GM19468 (cell line): Measurements from ENCODE around the gene RNF125.
A peak's percentile ranks its signal among the peaks of the same experiment; 100 is the strongest.
"Not testable (repeated sequence)": the region's sequence is repeated elsewhere in the genome, so short reads cannot be mapped to it uniquely, and the experiment has no call there.

Source experiments
- ATAC-seq: cut with Tn5 transposase; IDR thresholded peaks from one replicate; pipeline ENCODE4 v1.9.1; 2021; ENCODE audit warnings: mild to moderate bottlenecking, moderate library complexity, moderate number of reproducible peaks; ENCODE audit not compliant: unreplicated experiment; ENCODE audit errors: extremely low read depth

The RNF125 gene

DNA sequence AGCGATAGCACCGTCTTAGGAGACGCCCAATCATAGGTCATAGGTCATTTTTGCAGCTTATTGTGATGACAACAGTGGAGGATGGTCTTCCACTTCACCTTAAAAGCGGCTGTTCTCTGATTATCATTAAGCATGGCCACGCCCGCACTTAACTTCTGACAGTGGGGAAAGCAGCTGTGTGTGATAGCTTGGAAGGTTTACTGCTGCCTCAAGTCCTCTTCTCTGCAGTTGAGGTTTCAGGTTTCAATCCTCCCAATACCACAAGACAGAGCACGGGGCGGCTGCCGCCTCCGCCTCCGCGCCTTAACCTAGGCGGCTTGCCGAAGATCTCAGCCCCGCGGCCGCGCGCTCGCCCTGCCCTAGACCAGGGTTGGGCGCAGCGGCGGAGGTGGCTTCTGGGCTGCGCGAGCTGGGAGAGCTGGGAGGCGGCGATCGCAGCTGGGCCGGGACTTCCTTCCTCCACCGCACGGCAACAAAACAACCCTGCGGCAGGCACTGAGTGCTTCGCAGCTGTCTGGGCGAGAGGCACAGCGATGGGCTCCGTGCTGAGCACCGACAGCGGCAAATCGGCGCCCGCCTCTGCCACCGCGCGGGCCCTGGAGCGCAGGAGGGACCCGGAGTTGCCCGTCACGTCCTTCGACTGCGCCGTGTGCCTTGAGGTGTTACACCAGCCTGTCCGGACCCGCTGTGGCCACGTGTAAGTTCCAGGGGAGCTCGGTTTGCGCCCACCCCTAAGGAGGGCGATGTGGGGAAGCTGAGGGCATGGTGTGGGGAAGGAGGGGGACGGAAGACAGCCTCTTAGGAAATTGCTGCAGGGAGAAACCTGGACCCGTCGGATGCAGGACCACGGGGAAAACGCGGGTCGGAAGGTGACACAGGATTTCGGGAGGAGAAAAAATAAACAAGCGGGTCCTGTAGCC is at the start of gene RNF125:
TSS of gene RNF125 (plus strand) at position 495 of the 920 bp plus-strand sequence. CDS start at position 534, 39 bp downstream.
- ATAC-seq = peak; percentile 84

DNA sequence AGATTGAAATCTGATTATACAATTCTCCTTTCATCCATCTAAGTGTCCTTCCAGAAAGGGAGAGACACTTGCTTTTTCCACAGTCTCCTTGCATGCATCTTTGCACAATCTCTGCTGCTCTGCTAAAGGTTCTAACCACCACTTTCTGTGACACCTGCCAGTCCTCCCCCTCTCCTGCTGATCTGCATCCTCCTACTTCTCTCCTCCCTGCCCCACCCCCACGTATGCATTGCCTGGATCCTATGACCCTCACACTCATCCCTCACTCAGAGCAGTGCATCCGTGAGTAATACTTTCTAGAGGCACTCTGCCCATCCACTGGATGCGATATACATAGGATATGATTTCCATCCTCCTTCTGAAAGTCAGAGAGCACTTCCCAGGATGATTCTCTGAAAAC is 48.0 kb upstream of the RNF125 start:
- no peak for ATAC-seq

DNA sequence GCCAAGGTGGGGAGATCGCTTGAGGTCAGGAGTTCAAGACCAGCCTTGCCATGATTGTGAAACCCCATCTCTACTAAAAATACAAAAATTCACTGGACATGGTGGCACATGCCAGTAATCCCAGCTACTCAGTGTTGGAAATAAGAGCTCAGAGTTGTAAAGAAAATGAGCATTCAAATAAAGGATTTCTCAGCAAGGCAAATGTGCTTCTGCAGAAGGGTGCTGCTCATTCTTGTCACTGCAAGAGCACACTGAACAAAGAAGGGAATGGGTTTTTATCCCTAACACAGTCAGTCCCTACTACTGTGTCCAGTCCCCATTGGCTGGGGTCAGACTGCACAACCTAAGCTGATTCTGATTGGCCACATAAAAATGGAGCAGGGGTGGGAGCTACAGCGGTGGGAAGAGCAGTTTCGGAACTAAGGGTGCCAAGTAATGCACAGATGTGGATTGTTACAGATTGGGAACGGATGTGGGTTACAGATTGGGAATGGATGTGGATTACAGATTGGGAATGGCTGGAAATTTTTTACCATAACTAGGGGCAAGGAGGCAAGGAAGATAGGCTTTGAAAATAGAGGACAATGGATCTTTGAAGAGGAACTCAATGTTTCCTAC is 44.6 kb upstream of the RNF125 start:
- no peak for ATAC-seq

DNA sequence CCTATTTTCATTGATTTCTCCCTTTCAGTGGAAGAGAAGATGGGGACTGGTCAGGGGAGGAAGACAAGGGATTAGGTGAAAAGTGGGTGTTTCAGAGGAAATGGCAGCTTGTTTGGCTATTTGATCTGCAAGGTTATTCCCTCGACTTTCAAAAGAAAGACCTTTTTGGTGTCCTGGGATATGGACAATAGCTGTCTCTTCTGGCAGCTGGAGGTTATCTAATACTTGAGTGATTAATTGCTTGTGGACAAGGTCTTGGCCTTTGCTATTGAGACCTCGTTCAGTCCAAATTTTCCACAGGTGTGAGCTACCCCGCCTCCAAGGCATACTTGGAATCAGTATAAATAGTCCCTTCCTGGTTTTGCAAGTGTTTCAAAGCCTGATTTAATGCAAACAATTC is 42.4 kb upstream of the RNF125 start:
- no peak for ATAC-seq

DNA sequence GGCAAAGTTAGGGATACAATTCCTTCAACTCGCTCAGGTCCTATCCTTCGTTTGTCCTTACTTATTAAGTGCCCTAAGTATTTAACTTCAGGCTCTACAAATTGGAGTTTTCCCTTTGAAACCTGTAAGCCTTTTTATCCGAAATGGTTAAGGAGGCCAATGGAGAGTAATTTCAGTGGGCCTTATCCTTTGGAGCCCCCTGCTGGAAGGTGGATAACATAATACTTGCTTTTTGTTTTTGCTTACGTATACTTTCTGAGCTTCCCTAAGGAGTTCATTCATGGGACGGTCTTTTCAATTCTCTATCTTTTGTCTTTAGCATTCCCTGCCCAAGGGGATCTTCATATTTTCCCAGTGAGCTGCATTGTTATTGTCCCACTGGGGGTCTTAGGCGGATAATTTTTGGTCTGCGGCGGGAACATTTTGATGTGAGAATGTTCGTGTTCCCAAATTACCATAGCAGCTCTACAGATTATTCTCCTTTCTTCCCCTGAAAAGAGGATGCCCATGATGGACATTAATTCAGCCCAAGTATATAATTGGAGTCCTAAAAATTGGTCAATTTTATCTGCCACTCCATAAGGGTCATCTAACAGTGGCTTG is 41.3 kb upstream of the RNF125 start:
- ATAC-seq = no peak

DNA sequence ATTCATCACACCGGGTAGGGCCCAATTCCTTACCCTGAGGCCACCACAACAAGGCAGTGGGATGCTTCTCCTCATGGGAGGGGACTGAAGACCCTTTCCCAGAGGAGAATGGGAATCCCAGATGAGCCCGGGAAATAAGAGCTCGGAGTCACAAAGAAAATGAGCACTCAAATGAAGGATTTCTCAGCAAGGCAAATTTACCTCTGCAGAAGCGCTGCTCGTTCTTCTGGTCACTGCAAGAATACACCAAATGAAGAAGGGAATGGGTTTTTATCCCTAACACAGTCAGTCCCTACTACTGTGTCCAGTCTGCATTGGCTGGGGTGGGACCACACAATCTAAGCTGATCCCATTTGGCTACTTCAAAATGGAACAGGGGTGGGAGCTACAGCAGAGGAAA is 40.0 kb upstream of the RNF125 start:
- no peak for ATAC-seq

DNA sequence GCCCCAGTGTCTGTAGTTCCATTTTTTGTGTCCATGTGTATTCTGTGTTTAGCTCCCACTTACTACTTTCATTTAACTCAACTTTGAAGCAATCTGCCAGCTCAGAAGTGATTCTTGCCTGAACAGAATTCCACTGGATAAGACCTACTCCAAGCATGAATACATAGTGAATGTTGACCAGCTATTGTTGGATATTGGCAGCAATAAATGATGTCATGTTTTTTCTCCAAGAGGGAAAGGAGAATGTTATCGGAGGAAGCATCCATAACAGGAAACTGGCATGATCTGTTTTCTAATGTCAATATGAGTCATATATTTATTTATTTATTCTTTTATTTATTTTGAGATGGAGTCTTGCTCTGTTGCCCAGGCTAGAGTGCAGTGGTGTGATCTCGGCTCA is 38.9 kb upstream of the RNF125 start:
- ATAC-seq = no peak

DNA sequence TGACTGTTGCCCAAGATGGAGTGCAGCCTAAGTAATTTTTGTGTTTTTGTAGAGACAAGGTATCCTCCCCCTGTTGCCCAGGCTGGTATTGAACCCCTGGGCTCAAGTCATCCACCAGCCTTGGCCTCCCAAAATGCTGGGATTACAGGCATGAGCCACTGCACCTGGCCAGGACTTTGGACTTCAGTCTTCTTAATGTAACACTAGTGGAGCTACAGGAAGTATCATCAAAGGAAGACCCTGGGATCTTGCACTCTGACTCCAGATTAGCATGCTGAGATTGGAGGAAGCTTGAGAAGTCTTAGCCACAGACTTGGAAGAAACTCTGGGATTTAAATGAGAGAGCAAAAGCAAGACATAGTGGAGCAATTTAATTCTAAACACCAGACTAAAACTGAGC is 37.8 kb upstream of the RNF125 start:
- no peak for ATAC-seq

DNA sequence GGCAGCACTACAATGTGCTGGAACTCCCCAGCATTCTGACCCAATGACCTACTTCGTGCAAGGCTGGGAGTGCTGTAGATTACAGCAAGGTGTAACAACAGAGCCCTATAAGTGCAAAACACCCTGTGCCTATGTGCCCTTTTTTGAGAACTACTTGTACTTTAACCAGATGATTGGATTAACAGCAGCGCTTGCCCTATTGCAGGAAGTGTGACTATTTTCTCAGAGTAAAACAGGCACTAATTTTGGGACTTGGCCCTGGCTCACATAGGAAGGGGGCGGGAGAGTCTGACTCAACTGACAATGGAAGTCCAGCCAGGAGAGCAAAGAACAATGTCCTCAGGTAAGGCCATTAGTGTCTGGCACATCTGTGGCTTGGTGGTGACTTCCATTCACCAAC is 35.6 kb upstream of the RNF125 start:
- ATAC-seq = no peak

DNA sequence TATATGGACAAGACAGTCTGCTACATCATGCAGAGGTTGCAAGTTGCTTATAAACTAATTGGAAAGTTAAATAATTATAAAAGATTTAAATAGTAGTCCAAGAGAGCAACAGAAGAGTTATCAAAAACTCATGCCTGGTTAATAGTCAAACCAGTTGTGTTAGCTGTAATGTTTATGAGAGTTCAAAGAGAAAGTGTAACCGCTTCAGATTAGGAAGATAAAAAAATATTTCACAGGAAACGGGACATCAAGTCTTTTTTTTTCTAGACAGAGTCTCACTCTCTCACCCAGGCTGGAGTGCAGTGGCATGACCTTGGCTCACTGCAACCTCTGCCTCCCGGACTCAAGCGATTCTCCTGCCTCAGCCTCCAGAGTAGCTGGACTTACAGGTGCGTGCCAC is 34.6 kb upstream of the RNF125 start:
- no peak for ATAC-seq

DNA sequence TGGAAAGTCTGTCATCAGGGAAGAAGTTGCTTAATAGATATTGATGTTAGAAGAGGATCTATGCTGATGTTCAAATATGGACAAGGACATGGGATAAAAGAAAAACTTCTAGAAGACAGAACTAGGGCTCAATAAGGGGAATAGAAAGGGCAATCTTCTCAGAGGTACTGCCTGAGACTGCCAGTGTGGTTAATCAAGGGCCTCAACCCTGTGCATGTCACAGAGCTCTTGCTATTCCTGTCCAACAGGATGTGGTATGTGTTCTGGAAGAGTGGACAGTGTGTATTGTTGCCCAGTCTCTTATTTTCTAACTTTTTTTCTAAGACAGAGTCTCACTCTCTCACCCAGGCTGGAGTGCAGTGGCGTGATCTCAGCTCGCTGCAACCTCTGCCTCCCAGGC is 27.8 kb upstream of the RNF125 start:
- ATAC-seq = peak; percentile 97

DNA sequence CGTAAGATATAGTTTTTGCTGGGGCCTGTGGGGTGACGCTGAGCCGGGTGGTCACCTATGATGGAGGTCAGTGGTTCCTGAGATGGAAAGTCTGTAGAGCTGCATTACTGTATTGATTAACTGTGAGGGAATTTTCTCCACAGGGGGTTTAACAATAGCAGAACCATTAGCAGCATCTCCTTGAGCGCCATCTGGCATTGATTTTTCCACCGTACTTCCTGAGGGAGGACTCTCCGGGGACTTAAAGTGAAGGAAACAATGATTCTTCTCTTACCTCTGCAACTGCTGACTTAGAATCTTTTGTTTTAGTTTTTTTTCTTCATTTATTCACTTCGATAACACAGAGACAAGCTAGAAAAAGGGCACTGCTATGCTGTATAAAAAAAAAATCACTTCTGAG is 22.6 kb upstream of the RNF125 start:
- ATAC-seq = no peak

DNA sequence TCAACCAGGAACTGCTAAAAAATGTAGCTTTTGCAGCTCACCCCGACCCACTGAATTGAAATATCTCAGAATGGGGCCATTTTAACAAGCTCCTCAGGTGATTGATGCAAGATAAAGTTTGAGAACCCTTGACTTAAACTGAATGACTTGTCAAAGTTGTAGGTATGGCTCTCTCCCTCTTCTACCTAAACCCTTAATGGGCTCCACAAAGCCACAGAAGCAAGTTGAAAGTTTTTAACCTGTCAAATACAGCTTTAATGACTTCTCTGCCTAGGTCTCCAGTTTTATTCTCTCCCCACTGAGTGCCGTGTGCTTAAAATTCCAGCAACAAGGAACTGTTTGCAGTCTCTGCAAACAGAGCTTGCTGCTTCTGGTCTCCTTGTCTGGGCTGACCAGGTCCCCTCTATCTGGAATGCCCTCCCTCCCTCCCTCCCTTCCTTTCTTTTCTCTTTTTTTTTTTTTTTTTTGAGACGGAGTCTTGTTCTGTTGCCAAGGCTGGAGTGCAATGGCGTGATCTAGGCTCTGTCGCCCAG is 19.7 kb upstream of the RNF125 start:
- ATAC-seq = no peak

DNA sequence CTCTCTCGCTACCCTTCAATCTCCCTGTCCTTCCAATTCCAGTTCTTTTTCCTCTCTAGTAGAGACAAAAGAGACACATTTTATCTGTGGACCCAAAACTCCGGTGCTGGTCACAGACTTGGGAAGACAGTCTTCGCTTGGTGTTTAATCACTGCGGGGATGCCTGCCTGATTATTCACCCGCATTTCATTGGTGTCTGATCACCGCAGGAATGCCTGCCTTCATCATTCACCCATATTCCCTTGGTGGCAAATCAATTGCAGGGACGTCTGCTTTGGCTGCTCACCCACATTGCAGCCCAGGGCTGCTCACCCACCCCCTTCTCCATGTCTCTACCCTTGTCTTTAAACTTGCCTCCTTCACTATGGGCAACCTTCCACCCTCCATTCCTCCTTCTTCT is 17.5 kb upstream of the RNF125 start:
- not testable (repeated sequence) for ATAC-seq

DNA sequence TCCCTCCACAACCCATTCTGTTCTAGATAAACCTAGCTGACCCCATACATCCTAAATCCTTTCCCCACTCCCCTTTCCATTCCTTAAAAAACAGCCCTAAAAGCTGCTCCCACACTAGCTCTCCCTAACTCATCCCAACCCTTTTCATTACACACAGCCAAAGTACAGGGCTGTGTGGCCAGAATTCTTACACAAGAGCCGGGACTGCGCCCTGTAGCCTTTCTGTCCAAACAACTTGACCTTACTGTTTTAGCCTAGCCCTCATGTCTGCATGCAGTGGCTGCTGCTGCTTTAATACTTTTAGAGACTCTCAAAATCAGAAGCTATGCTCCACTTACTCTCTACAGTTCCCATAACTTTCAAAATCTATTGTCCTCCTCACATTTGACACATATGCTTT is 14.8 kb upstream of the RNF125 start:
- not testable (repeated sequence) for ATAC-seq

DNA sequence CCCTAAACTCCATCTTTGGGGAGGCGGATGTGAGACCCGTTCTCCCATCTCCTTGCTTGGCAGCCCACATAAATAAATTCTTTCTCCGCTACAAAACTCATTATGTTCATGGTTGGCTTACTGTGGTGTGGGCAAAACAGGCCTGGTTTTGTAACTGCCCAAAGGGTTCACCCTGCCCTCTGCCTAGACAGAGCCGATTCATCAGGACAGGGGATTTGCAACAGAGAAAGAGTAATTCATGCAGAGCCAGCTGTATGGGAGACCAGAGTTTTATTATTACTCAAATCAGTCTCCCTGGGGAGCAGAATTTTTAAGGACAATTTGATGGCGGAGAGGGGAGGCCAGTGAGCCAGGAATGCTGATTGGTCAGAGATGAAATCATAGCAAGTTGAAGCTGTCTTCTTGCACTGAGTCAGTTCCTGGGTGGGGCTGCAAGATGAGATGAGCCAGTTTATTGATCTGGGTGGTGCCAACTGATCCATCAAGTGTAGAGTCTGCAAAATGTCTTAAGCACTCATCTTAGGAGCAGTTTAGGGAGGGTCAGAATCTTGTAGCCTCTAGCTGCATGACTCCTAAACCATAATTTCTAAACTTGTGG is 8.4 kb upstream of the RNF125 start:
- no peak for ATAC-seq

DNA sequence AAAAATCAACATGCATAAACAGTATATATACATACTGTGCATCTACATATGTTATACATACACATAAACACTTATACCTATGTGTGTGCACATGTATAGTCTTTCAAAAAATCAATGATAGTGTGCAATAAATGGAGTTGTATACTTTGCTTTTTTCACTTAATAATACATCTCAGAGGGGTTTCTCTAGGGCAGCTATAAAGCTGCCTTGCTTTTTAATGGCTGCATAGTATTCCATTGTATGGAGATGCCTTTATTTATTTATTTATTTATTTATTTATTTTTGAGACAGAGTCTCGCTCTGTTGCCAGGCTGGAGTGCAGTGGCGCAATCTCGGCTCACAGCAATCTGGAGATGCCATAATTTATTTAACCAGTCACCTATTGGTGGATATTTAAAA is 7.4 kb upstream of the RNF125 start:
- no peak for ATAC-seq

DNA sequence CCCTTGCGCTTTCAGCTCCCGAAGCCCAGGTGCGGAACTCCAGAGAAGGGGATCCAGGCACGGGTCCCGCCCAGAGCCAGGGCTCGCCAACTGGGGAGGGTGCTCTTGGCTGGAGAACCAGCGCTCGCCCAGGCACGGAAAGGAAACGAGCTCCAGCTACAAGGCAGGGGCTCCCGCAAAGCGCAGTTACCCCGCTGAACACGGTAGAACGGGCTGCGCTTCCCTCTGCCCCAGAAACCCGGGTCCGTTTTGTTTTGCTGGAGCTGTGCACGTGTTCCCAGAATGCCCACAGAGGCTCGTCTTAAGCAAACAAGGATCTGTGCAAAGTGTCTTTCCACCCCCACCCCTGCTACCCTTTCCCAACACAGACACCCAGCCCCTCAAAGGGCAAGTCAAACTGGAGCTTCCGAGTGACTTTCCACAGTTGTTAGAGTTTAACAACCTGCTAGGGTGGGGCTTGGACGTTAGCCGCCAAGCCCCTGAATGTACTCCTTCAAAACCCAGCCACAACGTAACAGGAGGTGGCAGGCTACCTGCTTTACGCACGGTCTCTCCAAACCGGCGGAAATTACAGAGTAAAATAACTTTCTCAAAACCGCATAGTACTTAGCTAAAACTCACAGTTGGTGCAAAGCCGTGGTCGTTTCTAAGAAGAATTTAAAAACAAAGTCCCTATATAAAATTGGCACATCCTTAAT is 775 bp downstream of the RNF125 start:
- ATAC-seq = no peak

DNA sequence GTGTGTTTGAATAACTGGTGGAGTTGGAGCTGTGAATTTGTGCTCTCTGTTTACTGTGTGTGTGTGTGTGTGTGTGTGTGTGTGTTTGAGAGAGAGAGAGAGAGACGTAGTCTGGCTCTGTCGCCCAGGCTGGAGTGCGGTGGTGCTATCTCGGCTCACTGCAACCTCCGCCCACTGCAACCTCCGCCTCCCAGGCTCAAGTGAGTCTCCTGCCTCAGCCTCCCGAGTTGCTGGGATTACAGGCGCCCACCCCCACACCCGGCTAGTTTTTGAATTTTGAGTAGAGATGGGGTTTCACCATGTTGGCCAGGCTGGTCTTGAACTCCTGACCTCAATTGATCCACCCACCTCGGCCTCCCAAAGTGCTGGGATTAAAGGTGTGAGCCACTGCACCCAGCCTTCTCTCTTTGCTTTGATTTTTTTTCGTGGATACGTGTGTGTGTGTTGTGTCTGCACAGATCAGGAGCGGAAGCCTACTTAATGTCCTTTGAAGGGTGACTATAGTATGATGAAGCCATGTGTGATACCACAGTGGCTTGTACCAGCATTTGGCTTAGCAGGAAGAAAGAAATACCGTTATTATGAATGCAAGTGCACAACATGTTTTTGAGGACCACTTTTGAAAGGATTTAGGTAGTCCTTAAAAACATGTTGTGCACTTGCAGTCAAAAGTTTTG is 1.5 kb downstream of the RNF125 start:
- ATAC-seq = not testable (repeated sequence)
